HG03457 (cell line): ENCODE measurements around the gene IPO4.

ENCODE experiments used
- ATAC-seq: cut with Tn5 transposase; IDR thresholded peaks from one replicate; pipeline ENCODE4 v1.9.1; 2021; ENCODE audit warnings: moderate number of reproducible peaks; ENCODE audit not compliant: unreplicated experiment

IPO4 gene

DNA sequence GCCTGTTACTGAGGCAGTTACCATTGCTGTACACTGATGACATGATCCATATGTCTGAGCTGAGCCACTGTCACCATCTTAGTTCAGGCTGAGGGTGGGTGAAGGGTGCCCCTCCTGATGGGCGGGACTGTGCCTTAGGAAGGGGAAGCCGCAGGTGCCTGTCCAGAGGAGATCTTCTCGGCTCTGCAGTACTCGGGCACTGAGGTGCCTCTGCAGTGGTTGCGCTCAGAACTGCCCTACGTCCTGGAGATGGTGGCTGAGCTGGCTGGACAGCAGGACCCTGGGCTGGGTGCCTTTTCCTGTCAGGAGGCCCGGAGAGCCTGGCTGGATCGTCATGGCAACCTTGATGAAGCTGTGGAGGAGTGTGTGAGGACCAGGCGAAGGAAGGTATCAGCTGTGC, 37.6 kb downstream of the IPO4 start:
- no peak for ATAC-seq

DNA sequence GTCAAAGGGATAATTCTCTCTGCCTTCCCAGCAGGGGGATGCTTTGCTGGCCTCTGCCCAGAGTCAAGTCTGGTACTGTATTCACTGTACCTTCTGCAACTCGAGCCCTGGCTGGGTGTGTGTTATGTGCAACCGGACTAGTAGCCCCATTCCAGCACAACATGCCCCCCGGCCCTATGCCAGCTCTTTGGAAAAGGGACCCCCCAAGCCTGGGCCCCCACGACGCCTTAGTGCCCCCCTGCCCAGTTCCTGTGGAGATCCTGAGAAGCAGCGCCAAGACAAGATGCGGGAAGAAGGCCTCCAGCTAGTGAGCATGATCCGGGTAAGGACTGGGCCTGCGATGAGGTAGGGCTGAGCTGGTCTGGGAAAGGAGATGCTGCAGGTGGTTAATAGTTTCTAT, 38.0 kb downstream of the IPO4 start:
- no peak for ATAC-seq

DNA sequence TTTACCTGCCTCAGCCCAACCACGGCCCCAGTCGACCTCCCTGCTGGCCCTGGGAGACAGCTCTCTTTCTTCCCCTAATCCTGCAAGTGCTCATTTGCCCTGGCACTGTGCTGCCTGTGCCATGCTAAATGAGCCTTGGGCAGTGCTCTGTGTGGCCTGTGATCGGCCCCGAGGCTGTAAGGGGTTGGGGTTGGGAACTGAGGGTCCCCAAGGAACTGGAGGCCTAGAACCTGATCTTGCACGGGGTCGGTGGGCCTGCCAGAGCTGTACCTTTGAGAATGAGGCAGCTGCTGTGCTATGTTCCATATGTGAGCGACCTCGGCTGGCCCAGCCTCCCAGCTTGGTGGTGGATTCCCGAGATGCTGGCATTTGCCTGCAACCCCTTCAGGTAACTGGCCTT, 38.6 kb downstream of the IPO4 start:
- no peak for ATAC-seq

DNA sequence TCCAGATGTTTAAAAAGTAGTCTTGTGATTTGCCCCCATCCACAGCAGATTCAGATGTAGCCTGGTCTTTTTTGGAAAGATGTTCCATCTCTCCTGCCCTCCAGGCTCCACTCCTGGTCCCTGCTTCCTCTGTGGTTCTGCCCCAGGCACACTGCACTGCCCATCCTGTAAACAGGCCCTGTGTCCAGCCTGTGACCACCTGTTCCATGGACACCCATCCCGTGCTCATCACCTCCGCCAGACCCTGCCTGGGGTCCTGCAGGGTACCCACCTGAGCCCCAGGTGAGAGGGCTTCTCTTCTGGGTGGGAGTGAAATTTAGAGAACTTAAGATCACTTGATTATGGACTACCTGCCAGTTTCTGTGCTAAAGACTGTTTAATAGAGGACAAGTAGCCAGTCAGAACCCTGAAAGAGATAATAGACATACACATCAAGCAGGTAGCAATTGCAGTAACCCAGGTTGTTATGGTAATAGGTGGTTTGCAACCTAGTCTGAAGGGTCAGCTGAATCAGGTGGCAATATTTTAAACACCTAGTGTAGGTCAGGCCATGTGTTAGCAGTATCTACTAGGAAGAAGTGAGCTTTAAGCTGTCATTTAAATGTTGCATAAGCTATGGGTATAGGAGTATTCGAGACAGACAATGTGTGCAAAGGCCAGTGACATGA, 39.2 kb downstream of the IPO4 start:
- ATAC-seq, result no peak

DNA sequence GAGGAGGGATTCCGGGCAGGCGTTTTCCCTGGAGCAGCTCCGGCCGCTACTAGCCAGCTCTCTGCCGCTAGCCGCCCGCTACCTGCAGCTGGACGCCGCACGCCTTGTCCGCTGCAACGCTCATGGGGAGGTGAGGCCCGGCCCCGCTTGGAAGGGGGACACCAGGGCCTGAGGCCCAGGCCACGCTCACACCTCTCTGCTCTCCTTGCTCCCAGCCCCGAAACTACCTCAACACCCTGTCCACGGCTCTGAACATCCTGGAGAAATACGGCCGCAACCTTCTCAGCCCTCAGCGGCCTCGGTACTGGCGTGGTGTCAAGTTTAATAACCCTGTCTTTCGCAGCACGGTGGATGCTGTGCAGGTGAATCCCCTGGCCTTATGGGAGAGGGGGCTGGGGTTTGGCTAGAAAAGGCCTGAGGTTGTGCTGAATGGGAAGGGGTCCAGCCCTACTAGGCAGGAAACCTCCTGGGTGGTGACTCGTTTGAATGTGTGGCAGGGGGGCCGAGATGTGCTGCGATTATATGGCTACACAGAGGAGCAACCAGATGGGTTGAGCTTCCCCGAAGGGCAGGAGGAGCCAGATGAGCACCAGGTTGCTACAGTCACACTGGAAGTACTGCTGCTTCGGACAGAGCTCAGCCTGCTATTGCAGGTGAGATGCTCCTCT, 40.7 kb downstream of the IPO4 start:
- ATAC-seq, result no peak

DNA sequence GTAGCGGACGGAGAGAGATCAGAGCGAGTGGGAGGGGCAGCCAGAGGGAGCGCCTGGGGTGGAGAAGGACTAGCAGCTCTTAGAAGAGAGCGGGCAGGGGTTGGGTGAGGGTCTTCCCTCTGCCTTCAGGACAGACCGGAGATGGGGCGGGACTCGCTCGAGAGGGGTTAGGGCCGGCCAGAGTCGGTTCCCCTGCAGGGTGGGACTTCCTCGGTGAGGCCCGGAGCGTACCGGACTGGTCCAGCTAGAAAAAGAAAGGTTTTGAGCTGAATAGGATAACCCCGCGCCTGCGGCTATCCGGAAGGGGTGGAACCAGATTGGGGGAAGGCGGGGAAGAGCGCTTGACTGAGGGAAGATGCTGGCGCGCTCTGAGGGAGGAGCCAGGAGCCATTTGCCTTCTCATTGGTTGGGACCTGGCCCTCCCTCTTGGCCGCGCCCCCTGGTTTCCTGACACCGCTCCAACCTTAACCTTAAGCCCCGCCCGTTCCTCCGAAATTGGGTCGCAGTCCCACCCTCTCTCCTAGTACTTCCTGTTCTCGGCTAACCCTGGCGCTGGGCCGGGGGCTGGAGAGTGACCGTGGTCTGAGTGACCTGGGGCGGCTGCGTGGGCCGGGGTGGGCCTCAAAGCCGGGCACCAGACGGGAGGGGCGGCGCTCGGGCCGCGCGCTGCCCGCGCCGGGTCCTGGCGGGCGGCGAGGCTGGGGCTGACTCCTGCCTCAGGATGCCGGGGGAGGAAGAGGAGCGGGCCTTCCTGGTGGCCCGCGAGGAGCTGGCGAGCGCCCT, 41.4 kb downstream of the IPO4 start, which contains the start of gene RNF31:
Gene RNF31, plus strand, starts transcription at position 521 of the 783 bp plus-strand sequence. Its CDS starts 201 bp downstream, at position 722.
- ATAC-seq, result peak; percentile 68

DNA sequence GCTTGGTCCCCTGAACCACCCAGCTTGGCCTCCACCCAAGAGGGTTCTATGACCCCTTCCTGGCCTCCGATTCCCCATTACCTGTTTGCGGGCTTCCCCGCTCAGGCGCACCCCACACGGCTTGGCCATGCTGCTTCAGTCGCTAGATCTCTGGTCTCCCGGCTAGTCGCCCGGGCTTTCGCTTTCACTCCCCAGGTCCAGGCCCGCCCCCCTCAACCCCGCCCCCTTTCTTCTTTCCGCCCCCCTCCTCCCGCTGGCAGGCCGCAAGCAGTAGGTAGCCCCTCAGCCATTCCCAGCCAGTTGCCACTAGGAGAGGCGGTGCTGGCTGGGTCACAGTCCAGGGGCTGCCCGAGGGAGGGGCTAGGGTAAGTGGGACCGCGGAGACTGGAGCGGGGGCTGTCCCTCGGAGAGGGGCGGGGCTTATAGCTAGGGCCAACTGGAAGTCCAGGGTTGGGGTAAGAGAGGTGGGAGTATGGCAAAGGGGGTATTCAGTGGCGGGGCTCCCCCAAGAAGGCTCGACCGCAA, 42.1 kb downstream of the IPO4 start, which contains the start of gene PSME2:
Gene PSME2, minus strand, starts transcription at position 158 of the 525 bp plus-strand sequence. Its CDS starts 29 bp downstream, at position 129.
- ATAC-seq, result peak; percentile 53

DNA sequence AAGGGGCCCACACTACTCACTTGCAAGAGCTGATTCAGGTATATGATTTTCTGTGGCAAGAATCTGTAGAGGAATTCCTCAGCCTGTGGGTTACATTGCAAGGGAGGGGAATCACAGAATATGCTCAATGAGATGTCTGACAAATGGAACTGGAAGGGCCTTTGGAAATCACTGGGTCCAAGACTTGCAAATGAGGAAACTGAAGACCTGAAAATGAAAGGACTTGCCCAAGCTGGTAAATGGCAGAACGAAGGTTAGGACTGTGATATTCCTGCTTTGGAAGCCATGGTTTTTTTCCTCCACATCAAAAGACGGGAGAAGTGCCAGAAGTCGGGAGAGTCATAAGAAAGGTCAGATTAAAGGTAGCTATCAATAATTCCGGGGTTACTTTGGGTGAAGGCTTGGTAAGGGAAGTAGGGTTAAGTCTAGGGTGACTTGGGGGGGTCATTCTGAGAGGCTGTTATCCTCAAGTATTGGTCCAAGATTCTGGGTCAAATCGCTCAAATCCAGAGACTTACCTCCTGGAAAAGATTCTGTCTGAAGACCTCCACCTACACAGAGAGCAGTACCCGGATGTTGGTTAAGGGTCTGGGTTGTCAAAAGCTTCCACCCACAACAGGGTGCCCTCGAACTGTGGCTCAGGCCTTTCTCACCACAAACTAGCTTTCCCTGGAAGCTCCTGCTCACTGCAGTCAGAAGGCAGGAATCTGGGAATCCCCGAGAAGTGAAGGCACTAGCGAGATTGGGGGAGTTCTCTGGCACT, 42.7 kb downstream of the IPO4 start:
- ATAC-seq, result no peak

DNA sequence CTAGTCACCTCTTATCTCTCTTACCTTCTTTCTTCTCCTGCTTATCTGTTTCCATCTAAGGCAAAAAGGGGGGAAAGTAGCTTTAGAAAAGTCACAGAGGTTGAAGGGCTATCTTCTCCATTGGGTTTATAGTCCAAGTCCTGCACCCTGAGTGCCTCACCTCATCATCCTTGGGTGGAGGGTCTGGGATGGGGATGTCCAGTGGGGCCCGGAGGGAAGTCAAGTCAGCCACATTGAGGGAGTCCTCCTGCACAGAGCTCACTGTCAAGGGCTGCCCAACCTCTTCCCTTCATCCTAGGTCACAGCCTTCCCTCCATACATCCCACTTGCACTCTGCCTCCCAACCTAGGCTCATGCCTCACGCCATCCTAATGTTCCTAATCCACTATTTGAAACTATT, 43.4 kb downstream of the IPO4 start:
- ATAC-seq, result no peak

DNA sequence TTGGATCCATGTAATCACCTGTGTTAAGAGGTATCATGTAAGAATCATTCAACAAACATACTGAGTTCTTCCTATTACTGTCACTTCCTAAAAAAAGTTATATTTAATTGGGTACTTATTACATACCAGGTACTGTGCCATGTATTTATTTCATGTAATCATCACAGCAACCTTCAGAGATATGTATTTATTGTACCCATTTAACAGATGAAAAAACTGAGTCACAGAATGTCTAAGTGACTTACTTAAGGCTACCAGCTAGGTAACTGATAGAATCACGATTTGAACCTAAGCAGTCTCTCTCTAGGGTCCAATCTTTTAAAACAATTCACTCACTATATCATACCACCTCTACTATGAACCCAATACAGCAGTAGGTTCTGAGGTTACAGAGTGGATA, 44.2 kb downstream of the IPO4 start:
- no peak for ATAC-seq

DNA sequence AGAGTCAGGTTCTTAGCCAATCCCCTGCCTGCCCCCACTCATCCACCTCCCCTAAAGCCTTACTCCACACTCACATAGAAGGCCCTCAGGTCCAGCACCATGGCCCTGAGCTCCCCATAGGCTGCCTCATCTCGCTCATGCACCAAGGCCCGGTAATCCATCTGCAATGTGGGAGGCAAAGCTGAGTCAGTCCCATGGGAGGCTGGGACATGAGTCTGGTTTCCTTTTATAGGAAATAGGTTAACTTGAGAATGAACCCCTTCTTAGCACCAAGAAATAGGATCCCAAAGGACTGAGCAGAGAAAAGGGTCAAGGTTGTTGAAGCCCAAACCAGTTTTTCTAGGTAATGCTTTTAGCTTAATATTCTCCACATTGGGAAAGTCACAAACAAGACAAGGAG, 45.1 kb downstream of the IPO4 start:
- no peak for ATAC-seq

DNA sequence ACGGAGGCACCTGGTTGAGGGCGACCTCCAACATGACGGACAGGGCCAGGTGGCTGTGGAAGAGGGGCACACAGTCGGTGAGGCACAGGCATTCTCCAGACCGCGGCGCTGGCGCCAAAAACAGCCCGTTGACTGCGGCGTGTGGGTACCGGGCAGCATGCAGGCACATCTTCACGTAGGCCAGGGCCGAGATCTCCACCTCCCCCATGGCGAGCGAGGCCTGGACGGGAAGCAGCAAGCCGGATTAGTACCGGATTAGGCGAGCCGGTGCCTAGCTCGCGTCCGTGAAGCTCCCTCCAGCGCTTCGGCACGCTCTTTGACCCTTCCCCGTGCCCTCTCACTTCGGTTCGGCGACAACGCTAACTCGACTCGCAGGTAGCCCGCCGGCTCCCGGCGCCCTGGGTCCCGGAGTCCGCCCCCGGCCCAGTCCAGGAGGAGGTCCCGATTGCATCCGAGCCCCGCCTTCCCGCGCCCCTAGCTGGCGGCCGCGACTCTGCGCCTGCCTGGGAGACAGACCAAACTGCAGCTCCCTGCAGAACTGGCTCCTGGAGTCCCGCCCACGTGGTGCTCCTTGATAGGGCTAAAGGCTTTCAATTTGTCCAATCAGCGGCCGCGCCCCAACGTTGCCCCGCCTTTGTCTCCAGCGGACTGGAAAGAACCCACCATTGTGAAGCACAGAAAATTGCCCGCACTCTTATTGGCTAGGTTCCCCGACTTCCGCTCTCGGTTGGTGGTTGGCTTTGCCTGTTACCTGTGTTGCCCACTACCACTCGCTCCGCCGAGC, 47.3 kb downstream of the IPO4 start, which contains the start of gene EMC9:
Gene EMC9, minus strand, starts transcription at position 495 of the 784 bp plus-strand sequence. Its CDS starts 287 bp downstream, at position 208.
- peak; percentile 60 for ATAC-seq

DNA sequence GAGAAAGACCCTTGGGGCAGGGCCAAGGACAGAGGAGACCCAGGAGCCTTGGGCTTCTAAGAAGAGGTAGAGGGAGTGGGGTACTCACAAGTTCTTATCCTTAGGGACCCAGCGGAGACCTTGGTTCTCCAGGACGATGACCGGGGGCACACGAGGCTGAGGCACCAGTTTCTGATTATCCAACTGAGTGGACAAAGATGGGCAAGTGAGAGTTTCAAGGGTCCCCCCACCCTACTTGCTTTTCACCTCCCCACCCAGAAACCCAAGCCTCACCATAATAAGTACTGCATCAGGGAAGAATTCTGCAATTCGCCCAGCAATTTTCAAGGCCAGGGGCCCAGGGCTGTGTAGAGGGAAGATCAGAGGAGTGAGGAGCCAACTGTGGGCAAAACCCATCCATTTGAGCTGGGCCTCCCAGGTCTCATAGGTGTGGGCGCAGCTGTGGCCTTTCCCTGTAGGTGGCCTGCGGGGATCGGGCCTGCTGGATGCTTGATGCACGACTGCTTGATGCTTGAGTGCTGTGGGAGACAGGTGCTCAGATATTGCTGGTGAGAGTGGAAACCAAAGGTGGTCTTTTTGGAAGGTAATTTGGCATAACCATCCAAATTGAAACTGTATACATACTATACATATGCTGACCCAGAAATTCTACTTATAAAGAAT, 49.2 kb downstream of the IPO4 start:
- no peak for ATAC-seq

DNA sequence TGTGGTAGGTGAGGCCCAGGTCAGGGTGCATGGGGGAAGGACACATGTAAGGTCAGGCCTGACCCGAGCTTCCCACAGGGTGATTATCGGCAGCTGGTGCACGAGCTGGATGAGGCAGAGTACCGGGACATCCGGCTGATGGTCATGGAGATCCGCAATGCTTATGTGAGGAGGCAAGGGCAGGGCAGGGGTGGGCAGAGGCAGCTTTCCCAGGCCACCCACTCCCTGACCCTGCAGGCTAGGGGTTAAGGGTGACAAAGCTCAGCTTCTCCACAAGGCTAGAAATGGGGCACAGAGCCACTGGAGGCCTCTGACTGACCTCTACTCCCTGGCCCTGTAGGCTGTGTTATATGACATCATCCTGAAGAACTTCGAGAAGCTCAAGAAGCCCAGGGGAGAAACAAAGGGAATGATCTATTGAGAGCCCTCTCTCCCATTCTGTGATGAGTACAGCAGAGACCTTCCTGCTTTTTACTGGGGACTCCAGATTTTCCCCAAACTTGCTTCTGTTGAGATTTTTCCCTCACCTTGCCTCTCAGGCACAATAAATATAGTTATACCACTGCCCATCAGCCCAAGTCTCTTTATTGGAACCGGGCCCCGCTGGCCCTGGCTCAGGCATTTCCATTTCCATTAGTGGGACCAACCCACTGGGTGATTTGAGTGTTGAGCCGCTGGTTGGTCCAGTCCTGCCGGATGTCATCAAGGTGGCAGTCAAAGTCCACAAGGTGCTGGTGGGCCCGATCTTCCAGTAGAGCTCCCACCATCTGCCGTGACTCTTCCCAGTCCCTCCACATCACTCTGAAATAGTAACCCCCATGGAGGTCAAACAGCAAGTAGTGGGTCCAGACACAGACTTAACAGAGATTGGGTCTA, 50.0 kb downstream of the IPO4 start:
- ATAC-seq, result no peak

DNA sequence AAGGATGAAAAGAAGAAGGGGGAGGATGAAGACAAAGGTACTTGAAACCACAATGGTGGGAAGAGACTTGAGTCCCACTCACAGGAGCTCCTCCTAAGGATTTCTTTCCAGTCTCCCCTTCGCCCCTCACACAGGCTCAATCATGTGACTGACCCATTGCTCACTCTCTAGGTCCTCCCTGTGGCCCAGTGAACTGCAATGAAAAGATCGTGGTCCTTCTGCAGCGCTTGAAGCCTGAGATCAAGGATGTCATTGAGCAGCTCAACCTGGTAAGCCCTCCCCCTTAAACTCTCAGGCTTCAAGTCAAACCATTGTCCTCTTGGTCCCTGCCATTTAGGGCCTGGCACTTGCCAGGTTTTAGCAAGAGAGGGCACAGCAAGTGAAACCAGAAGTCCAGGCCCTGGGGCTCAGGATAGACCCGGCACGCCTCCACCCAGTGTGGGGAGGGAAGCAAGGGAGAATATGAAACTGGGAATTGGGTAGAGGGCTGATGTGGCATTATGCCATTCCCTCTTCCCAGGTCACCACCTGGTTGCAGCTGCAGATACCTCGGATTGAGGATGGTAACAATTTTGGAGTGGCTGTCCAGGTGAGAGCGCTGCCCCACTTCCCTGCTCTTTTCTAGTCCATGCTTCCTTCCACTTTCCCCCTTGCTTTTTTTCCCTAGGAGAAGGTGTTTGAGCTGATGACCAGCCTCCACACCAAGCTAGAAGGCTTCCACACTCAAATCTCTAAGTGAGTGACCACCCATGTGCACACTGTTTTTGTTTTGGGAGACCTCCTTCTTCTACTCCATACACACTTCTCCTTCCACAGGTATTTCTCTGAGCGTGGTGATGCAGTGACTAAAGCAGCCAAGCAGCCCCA, 50.9 kb downstream of the IPO4 start:
- no peak for ATAC-seq

DNA sequence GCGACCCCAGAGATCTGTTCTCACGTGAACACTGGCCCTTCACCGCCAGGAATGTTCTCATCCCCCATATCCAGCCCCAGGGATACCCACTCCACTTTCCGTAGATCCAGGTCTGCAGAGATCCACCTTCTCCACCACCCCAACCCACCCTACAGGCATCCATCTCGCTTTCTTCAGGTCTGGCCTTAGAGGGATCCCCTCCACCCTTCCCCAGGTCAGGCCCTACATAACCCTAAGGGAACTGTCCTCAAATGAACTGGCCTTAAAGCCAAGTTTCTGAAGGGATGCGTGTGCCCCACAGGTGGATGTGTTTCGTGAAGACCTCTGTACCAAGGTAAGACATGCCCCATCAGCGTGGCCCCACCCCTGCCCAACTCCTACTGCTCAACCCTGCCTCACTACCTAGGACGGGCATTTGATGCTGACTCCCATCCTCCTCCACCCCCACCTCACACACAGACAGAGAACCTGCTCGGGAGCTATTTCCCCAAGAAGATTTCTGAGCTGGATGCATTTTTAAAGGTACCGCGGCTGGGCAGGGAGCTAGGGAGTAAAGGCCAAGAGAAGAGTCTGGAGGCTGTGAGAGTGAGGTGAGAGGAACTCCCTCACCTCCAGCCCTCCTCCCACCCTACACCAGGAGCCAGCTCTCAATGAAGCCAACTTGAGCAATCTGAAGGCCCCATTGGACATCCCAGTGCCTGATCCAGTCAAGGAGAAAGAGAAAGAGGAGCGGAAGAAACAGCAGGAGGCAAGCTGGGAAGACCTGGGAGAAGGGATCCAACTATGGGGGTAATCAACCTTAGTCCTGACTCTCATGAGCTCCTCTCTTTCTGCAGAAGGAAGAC, 51.7 kb downstream of the IPO4 start:
- ATAC-seq, result no peak
